A549 treated with GW870086 at 1 μM for 4 hours (cell line): ENCODE results near the gene MGME1. TPM values are rescaled to one million over a fixed set of nuclear protein-coding genes. Genes with fewer than 3 reads are reported as not detected.

Source experiments
- total RNA-seq: library from RNA; stranded (reverse); fragments of 200-300 nt; extraction: Qiagen RNA extraction; gene quantifications from 5 replicates; pipeline ENCODE4 v1.2.3, GENCODE V29; 2022; ENCODE audit warnings: low read depth

MGME1 gene
- total RNA-seq, result 38.5 to 45.1 TPM (median 41.4 TPM) in 5 replicates

GRCh38 chr20:17968366-17969277, at the start of gene MGME1, which contains the start of gene SNX5:
TSS of gene MGME1 (plus strand) at chr20:17969018. CDS start at chr20:17969860, 842 bp downstream.
TSS of gene SNX5 (minus strand) at chr20:17968794. CDS start at chr20:17968425, 369 bp downstream.

Other genes starting within 250 kb of the MGME1 start
- 223 to 242 TPM (median 237 TPM) in 5 replicates for gene SNX5, start 224 bp upstream of the MGME1 start, total RNA-seq
- gene OVOL2, start 88.9 kb downstream of the MGME1 start, total RNA-seq, result 0.18 to 0.34 TPM (median 0.21 TPM) in 4 of 5 replicates, not detected in the other
- gene KAT14, start 168.8 kb downstream of the MGME1 start, total RNA-seq, result 8.6 to 10.1 TPM (median 9.9 TPM) in 5 replicates
- gene PET117, start 168.8 kb downstream of the MGME1 start, total RNA-seq, result 23.7 to 27.7 TPM (median 25.9 TPM) in 5 replicates